GM23338 (cell line): Measurements from ENCODE around the gene HSF2BP. TPM values are rescaled to one million over a fixed set of nuclear protein-coding genes. Genes with fewer than 3 reads are reported as not detected.
A peak's percentile ranks its signal among the peaks of the same experiment; 100 is the strongest.

Experiments used
- ATAC-seq: fragments of 200-7000 bp; cut with Tn5 transposase; 3 replicates; pipeline ENCODE4 v1.9.1; 2020
- DNase-seq: peaks from one replicate; pipeline ENCODE4 v3.0.0-alpha.2; 2015; ENCODE audit warnings: low spot score
- H2AFZ ChIP-seq: fragments of 200-600 bp; sonication (generic); 2 replicates; pipeline ENCODE4 v1.8.0; 2016; ENCODE audit warnings: antibody characterized with exemption, mild to moderate bottlenecking, moderate library complexity
- H3F3A ChIP-seq: fragments of 200-600 bp; sonication (generic); replicated peaks from 2 replicates; pipeline ENCODE4 v1.8.0; 2017; ENCODE audit warnings: antibody characterized with exemption, mixed run types, low read depth
- H3K27ac ChIP-seq: fragments of 200-600 bp; sonication (generic); 2 replicates; pipeline ENCODE4 v1.6.1; 2016; ENCODE audit warnings: low read depth
- H3K27me3 ChIP-seq: fragments of 200-600 bp; sonication (generic); 2 replicates; pipeline ENCODE4 v1.8.0; 2016; ENCODE audit warnings: mild to moderate bottlenecking, mixed run types, moderate library complexity; ENCODE audit not compliant: insufficient read depth
- H3K36me3 ChIP-seq: fragments of 200-600 bp; sonication (generic); 2 replicates; pipeline ENCODE4 v1.8.0; 2016; ENCODE audit warnings: mild to moderate bottlenecking; ENCODE audit not compliant: insufficient read depth
- H3K4me1 ChIP-seq: fragments of 200-600 bp; sonication (generic); 2 replicates; pipeline ENCODE4 v1.8.0; 2016; ENCODE audit warnings: mild to moderate bottlenecking, moderate library complexity; ENCODE audit not compliant: insufficient read depth
- H3K4me2 ChIP-seq: fragments of 200-600 bp; sonication (generic); 2 replicates; pipeline ENCODE4 v1.7.1; 2017; ENCODE audit warnings: mixed run types
- H3K4me3 ChIP-seq: fragments of 200-600 bp; sonication (generic); 2 replicates; pipeline ENCODE4 v1.6.1; 2016; ENCODE audit warnings: mixed run types
- H3K79me2 ChIP-seq: fragments of 200-600 bp; sonication (generic); replicated peaks from 2 replicates; pipeline ENCODE4 v1.8.0; 2017; ENCODE audit warnings: mild to moderate bottlenecking; ENCODE audit not compliant: insufficient read depth
- H3K9me2 ChIP-seq: fragments of 200-600 bp; sonication (generic); 2 replicates; pipeline ENCODE4 v1.8.0; 2017; ENCODE audit not compliant: insufficient read depth
- H4K20me1 ChIP-seq: fragments of 200-600 bp; sonication (generic); replicated peaks from 2 replicates; pipeline ENCODE4 v1.8.0; 2017; ENCODE audit warnings: mild to moderate bottlenecking; ENCODE audit not compliant: insufficient read depth
- H3K27ac Mint-ChIP-seq: 2 replicates; pipeline ENCODE4 v1.8.0; 2020; ENCODE audit warnings: inconsistent platforms, mild to moderate bottlenecking, moderate library complexity, mixed read lengths
- H3K27me3 Mint-ChIP-seq: 3 replicates; pipeline ENCODE4 v1.8.0; 2022; ENCODE audit warnings: low read depth, mild to moderate bottlenecking, moderate library complexity, mixed read lengths, inconsistent platforms; ENCODE audit not compliant: insufficient read depth, poor library complexity
- H3K36me3 Mint-ChIP-seq: 3 replicates; pipeline ENCODE4 v1.8.0; 2021; ENCODE audit warnings: low read depth, mild to moderate bottlenecking, inconsistent platforms, moderate library complexity, mixed read lengths
- H3K4me1 Mint-ChIP-seq: 3 replicates; pipeline ENCODE4 v1.8.0; 2020; ENCODE audit warnings: mild to moderate bottlenecking, inconsistent platforms, mixed read lengths
- H3K4me3 Mint-ChIP-seq: 3 replicates; pipeline ENCODE4 v1.8.0; 2021; ENCODE audit warnings: moderate library complexity, mild to moderate bottlenecking, inconsistent platforms, mixed read lengths
- H3K9me3 Mint-ChIP-seq: 3 replicates; pipeline ENCODE4 v1.8.0; 2020; ENCODE audit warnings: moderate library complexity, mild to moderate bottlenecking, inconsistent platforms, mixed read lengths
- EZH2 ChIP-seq: fragments of 200-600 bp; sonication (generic); IDR thresholded peaks from one replicate; pipeline ENCODE4 v1.8.0; 2017; ENCODE audit warnings: antibody characterized with exemption, mild to moderate bottlenecking, low read depth; ENCODE audit not compliant: unreplicated experiment
- EZH2phosphoT487 ChIP-seq: fragments of 200-600 bp; sonication (generic); IDR thresholded peaks from one replicate; pipeline ENCODE4 v1.8.1; 2018; ENCODE audit warnings: antibody characterized with exemption; ENCODE audit not compliant: unreplicated experiment
- JUNB ChIP-seq: IDR thresholded peaks from one replicate; pipeline ENCODE4 v1.6.1; 2016; ENCODE audit warnings: antibody characterized with exemption; ENCODE audit not compliant: unreplicated experiment
- NANOG ChIP-seq: IDR thresholded peaks from 2 replicates; pipeline ENCODE4 v1.6.1; 2016; ENCODE audit warnings: antibody characterized with exemption, borderline replicate concordance
- polyA plus RNA-seq: library from polyadenylated mRNA; unstranded; fragments of >200 nt; fragmentation: Nextera tagmentation; extraction: Ambion mirVana; gene quantifications from 2 replicates; pipeline ENCODE4 v1.2.1, GENCODE V29; 2016
- total RNA-seq: library from RNA; depleted of rRNA; stranded (reverse); fragments of >200 nt; shearing (Covaris generic); gene quantifications from 2 replicates; pipeline ENCODE4 v1.2.3, GENCODE V29; 2014
- TF ChIP-seq, protein P1 (sequence below): fragments of 250-450 bp; sonication (Bioruptor Pico); IDR thresholded peaks from 2 replicates; pipeline ENCODE4 v1.5.0; 2020; ENCODE audit warnings: mild to moderate bottlenecking, moderate library complexity
- TF ChIP-seq, protein P2 (sequence below), 2 experiments: fragments of 200-600 bp in 1 of 2; sonication (generic) in 1 of 2; conservative IDR thresholded peaks; 2 replicates each; pipeline versions ENCODE4 v1.5.1 to v1.6.1; 2016 to 2017; ENCODE audit warnings: antibody characterized with exemption in 2 of 2, low read depth in 2 of 2, mild to moderate bottlenecking in 2 of 2, moderate library complexity in 1 of 2
- TF ChIP-seq, protein P3 (sequence below): IDR thresholded peaks from 2 replicates; pipeline ENCODE4 v1.6.1; 2016; ENCODE audit warnings: antibody characterized with exemption

Gene HSF2BP
- total and polyA plus RNA-seq, 2 experiments from 2014 or later: 0.78 to 2.0 TPM

GRCh38 chr21:43665879-43666278 lies 6.6 kb upstream of the HSF2BP start (continued):
- TF ChIP-seq, protein P1, sequence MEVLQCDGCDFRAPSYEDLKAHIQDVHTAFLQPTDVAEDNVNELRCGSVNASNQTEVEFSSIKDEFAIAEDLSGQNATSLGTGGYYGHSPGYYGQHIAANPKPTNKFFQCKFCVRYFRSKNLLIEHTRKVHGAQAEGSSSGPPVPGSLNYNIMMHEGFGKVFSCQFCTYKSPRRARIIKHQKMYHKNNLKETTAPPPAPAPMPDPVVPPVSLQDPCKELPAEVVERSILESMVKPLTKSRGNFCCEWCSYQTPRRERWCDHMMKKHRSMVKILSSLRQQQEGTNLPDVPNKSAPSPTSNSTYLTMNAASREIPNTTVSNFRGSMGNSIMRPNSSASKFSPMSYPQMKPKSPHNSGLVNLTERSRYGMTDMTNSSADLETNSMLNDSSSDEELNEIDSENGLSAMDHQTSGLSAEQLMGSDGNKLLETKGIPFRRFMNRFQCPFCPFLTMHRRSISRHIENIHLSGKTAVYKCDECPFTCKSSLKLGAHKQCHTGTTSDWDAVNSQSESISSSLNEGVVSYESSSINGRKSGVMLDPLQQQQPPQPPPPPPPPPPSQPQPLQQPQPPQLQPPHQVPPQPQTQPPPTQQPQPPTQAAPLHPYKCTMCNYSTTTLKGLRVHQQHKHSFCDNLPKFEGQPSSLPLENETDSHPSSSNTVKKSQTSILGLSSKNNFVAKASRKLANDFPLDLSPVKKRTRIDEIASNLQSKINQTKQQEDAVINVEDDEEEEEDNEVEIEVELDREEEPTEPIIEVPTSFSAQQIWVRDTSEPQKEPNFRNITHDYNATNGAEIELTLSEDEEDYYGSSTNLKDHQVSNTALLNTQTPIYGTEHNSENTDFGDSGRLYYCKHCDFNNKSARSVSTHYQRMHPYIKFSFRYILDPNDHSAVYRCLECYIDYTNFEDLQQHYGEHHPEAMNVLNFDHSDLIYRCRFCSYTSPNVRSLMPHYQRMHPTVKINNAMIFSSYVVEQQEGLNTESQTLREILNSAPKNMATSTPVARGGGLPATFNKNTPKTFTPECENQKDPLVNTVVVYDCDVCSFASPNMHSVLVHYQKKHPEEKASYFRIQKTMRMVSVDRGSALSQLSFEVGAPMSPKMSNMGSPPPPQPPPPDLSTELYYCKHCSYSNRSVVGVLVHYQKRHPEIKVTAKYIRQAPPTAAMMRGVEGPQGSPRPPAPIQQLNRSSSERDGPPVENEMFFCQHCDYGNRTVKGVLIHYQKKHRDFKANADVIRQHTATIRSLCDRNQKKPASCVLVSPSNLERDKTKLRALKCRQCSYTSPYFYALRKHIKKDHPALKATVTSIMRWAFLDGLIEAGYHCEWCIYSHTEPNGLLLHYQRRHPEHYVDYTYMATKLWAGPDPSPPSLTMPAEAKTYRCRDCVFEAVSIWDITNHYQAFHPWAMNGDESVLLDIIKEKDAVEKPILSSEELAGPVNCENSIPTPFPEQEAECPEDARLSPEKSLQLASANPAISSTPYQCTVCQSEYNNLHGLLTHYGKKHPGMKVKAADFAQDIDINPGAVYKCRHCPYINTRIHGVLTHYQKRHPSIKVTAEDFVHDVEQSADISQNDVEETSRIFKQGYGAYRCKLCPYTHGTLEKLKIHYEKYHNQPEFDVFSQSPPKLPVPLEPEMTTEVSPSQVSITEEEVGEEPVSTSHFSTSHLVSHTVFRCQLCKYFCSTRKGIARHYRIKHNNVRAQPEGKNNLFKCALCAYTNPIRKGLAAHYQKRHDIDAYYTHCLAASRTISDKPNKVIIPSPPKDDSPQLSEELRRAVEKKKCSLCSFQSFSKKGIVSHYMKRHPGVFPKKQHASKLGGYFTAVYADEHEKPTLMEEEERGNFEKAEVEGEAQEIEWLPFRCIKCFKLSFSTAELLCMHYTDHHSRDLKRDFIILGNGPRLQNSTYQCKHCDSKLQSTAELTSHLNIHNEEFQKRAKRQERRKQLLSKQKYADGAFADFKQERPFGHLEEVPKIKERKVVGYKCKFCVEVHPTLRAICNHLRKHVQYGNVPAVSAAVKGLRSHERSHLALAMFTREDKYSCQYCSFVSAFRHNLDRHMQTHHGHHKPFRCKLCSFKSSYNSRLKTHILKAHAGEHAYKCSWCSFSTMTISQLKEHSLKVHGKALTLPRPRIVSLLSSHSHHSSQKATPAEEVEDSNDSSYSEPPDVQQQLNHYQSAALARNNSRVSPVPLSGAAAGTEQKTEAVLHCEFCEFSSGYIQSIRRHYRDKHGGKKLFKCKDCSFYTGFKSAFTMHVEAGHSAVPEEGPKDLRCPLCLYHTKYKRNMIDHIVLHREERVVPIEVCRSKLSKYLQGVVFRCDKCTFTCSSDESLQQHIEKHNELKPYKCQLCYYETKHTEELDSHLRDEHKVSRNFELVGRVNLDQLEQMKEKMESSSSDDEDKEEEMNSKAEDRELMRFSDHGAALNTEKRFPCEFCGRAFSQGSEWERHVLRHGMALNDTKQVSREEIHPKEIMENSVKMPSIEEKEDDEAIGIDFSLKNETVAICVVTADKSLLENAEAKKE (CRISPR knock-in tag): no peak
- TF ChIP-seq, protein P2, sequence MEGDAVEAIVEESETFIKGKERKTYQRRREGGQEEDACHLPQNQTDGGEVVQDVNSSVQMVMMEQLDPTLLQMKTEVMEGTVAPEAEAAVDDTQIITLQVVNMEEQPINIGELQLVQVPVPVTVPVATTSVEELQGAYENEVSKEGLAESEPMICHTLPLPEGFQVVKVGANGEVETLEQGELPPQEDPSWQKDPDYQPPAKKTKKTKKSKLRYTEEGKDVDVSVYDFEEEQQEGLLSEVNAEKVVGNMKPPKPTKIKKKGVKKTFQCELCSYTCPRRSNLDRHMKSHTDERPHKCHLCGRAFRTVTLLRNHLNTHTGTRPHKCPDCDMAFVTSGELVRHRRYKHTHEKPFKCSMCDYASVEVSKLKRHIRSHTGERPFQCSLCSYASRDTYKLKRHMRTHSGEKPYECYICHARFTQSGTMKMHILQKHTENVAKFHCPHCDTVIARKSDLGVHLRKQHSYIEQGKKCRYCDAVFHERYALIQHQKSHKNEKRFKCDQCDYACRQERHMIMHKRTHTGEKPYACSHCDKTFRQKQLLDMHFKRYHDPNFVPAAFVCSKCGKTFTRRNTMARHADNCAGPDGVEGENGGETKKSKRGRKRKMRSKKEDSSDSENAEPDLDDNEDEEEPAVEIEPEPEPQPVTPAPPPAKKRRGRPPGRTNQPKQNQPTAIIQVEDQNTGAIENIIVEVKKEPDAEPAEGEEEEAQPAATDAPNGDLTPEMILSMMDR (conservative IDR thresholded peaks at IDR 0.05; ENCODE audit: low read depth in 2 of 2): no peak

DNA sequence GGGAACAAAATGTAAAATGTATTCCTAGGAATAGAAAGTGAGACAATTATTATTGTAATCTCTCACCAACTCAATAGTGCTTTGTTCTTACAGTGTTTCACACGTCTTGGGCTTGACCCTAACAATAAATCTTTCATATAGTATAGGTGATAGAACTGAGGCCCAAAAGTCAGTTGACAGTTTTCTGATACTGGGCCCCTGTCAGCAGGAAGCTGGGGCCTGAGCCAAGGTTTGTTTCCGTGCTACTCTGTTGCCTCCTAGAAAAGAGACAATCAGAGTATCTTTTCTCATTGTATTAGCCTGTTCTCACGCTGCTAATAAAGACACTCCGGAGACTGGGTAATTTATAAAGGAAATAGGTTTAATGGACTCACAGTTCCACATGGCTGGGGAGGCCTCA lies 5.1 kb upstream of the HSF2BP start:
- H3K27me3 Mint-ChIP-seq: peaks cover 6% of the 10 kb centered on the region
- no peaks in the 10 kb centered on the region for H3K9me3 Mint-ChIP-seq
- Histone ChIP-seq H3K36me3 (peaks cover 22% of the 10 kb centered on the region), H3K4me2 (no peak overlapping the region), H3K4me1 (peaks cover 14% of the 10 kb centered on the region), H3K4me3 (no peak overlapping the region), H3K27ac (0 out of 2 replicates have a peak overlapping the region, but pooled peaks have one; percentile 26), H4K20me1 (peaks cover 50% of the 10 kb centered on the region), H3K79me2 (peaks cover 98% of the 10 kb centered on the region), H3F3A (0 out of 2 replicates have a peak, but pooled peaks cover 7% of the 10 kb centered on the region), H2AFZ (no peak overlapping the region), H3K9me2 (no peaks in the 10 kb centered on the region), H3K27me3 (no peaks in the 10 kb centered on the region)
- no peak overlapping the region for H3K4me3 Mint-ChIP-seq
- H3K36me3 Mint-ChIP-seq: peaks cover 69% of the 10 kb centered on the region
- ATAC-seq (no peak), DNase-seq (no peak)
- no peak overlapping the region for H3K27ac Mint-ChIP-seq
- peaks cover 27% of the 10 kb centered on the region for H3K4me1 Mint-ChIP-seq
- TF ChIP-seq, protein P3, sequence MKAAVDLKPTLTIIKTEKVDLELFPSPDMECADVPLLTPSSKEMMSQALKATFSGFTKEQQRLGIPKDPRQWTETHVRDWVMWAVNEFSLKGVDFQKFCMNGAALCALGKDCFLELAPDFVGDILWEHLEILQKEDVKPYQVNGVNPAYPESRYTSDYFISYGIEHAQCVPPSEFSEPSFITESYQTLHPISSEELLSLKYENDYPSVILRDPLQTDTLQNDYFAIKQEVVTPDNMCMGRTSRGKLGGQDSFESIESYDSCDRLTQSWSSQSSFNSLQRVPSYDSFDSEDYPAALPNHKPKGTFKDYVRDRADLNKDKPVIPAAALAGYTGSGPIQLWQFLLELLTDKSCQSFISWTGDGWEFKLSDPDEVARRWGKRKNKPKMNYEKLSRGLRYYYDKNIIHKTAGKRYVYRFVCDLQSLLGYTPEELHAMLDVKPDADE: no peak
- TF ChIP-seq JUNB (no peak), NANOG (no peak), EZH2 (no peak), EZH2phosphoT487 (no peak)
